GM23338 (cell line): ENCODE data around the gene PDCD7. TPM values are rescaled to one million over a fixed set of nuclear protein-coding genes. Genes with fewer than 3 reads are reported as not detected.

ENCODE experiments used
- ATAC-seq: fragments of 200-7000 bp; cut with Tn5 transposase; 3 replicates; pipeline ENCODE4 v1.9.1; 2020
- DNase-seq: peaks from one replicate; pipeline ENCODE4 v3.0.0-alpha.2; 2015; ENCODE audit warnings: low spot score
- H2AFZ ChIP-seq: fragments of 200-600 bp; sonication (generic); 2 replicates; pipeline ENCODE4 v1.8.0; 2016; ENCODE audit warnings: antibody characterized with exemption, mild to moderate bottlenecking, moderate library complexity
- H3F3A ChIP-seq: fragments of 200-600 bp; sonication (generic); replicated peaks from 2 replicates; pipeline ENCODE4 v1.8.0; 2017; ENCODE audit warnings: antibody characterized with exemption, mixed run types, low read depth
- H3K27ac ChIP-seq: fragments of 200-600 bp; sonication (generic); 2 replicates; pipeline ENCODE4 v1.6.1; 2016; ENCODE audit warnings: low read depth
- H3K27me3 ChIP-seq: fragments of 200-600 bp; sonication (generic); 2 replicates; pipeline ENCODE4 v1.8.0; 2016; ENCODE audit warnings: mild to moderate bottlenecking, mixed run types, moderate library complexity; ENCODE audit not compliant: insufficient read depth
- H3K36me3 ChIP-seq: fragments of 200-600 bp; sonication (generic); 2 replicates; pipeline ENCODE4 v1.8.0; 2016; ENCODE audit warnings: mild to moderate bottlenecking; ENCODE audit not compliant: insufficient read depth
- H3K4me1 ChIP-seq: fragments of 200-600 bp; sonication (generic); 2 replicates; pipeline ENCODE4 v1.8.0; 2016; ENCODE audit warnings: mild to moderate bottlenecking, moderate library complexity; ENCODE audit not compliant: insufficient read depth
- H3K4me2 ChIP-seq: fragments of 200-600 bp; sonication (generic); 2 replicates; pipeline ENCODE4 v1.7.1; 2017; ENCODE audit warnings: mixed run types
- H3K4me3 ChIP-seq: fragments of 200-600 bp; sonication (generic); 2 replicates; pipeline ENCODE4 v1.6.1; 2016; ENCODE audit warnings: mixed run types
- H3K79me2 ChIP-seq: fragments of 200-600 bp; sonication (generic); replicated peaks from 2 replicates; pipeline ENCODE4 v1.8.0; 2017; ENCODE audit warnings: mild to moderate bottlenecking; ENCODE audit not compliant: insufficient read depth
- H3K9me2 ChIP-seq: fragments of 200-600 bp; sonication (generic); 2 replicates; pipeline ENCODE4 v1.8.0; 2017; ENCODE audit not compliant: insufficient read depth
- H4K20me1 ChIP-seq: fragments of 200-600 bp; sonication (generic); replicated peaks from 2 replicates; pipeline ENCODE4 v1.8.0; 2017; ENCODE audit warnings: mild to moderate bottlenecking; ENCODE audit not compliant: insufficient read depth
- H3K27ac Mint-ChIP-seq: 2 replicates; pipeline ENCODE4 v1.8.0; 2020; ENCODE audit warnings: inconsistent platforms, mild to moderate bottlenecking, moderate library complexity, mixed read lengths
- H3K27me3 Mint-ChIP-seq: 3 replicates; pipeline ENCODE4 v1.8.0; 2022; ENCODE audit warnings: low read depth, mild to moderate bottlenecking, moderate library complexity, mixed read lengths, inconsistent platforms; ENCODE audit not compliant: insufficient read depth, poor library complexity
- H3K36me3 Mint-ChIP-seq: 3 replicates; pipeline ENCODE4 v1.8.0; 2021; ENCODE audit warnings: low read depth, mild to moderate bottlenecking, inconsistent platforms, moderate library complexity, mixed read lengths
- H3K4me1 Mint-ChIP-seq: 3 replicates; pipeline ENCODE4 v1.8.0; 2020; ENCODE audit warnings: mild to moderate bottlenecking, inconsistent platforms, mixed read lengths
- H3K4me3 Mint-ChIP-seq: 3 replicates; pipeline ENCODE4 v1.8.0; 2021; ENCODE audit warnings: moderate library complexity, mild to moderate bottlenecking, inconsistent platforms, mixed read lengths
- H3K9me3 Mint-ChIP-seq: 3 replicates; pipeline ENCODE4 v1.8.0; 2020; ENCODE audit warnings: moderate library complexity, mild to moderate bottlenecking, inconsistent platforms, mixed read lengths
- CREB1 ChIP-seq: fragments of 250-450 bp; sonication (Bioruptor Pico); IDR thresholded peaks from 2 replicates; pipeline ENCODE4 v1.5.0; 2020; ENCODE audit warnings: low read depth, mild to moderate bottlenecking, moderate library complexity
- EZH2 ChIP-seq: fragments of 200-600 bp; sonication (generic); IDR thresholded peaks from one replicate; pipeline ENCODE4 v1.8.0; 2017; ENCODE audit warnings: antibody characterized with exemption, mild to moderate bottlenecking, low read depth; ENCODE audit not compliant: unreplicated experiment
- EZH2phosphoT487 ChIP-seq: fragments of 200-600 bp; sonication (generic); IDR thresholded peaks from one replicate; pipeline ENCODE4 v1.8.1; 2018; ENCODE audit warnings: antibody characterized with exemption; ENCODE audit not compliant: unreplicated experiment
- JUNB ChIP-seq: IDR thresholded peaks from one replicate; pipeline ENCODE4 v1.6.1; 2016; ENCODE audit warnings: antibody characterized with exemption; ENCODE audit not compliant: unreplicated experiment
- NANOG ChIP-seq: IDR thresholded peaks from 2 replicates; pipeline ENCODE4 v1.6.1; 2016; ENCODE audit warnings: antibody characterized with exemption, borderline replicate concordance
- POLR2AphosphoS5 ChIP-seq: IDR thresholded peaks from 2 replicates; pipeline ENCODE4 v1.6.1; 2016; ENCODE audit warnings: antibody characterized with exemption, low read depth
- STAT1 ChIP-seq: IDR thresholded peaks from one replicate; pipeline ENCODE4 v1.6.1; 2016; ENCODE audit warnings: antibody characterized with exemption; ENCODE audit not compliant: unreplicated experiment
- ZNF114 ChIP-seq: fragments of 250-450 bp; sonication (Bioruptor Pico); IDR thresholded peaks from 2 replicates; pipeline ENCODE4 v1.5.0; 2020; ENCODE audit warnings: mild to moderate bottlenecking, moderate library complexity
- ZNF331 ChIP-seq: fragments of 250-450 bp; sonication (Bioruptor Pico); IDR thresholded peaks from 2 replicates; pipeline ENCODE4 v1.5.0; 2020; ENCODE audit warnings: low read depth, mild to moderate bottlenecking, moderate library complexity
- polyA plus RNA-seq: library from polyadenylated mRNA; unstranded; fragments of >200 nt; fragmentation: Nextera tagmentation; extraction: Ambion mirVana; gene quantifications from 2 replicates; pipeline ENCODE4 v1.2.1, GENCODE V29; 2016
- total RNA-seq: library from RNA; depleted of rRNA; stranded (reverse); fragments of >200 nt; shearing (Covaris generic); gene quantifications from 2 replicates; pipeline ENCODE4 v1.2.3, GENCODE V29; 2014
- TF ChIP-seq, protein P1 (sequence below): IDR thresholded peaks from 2 replicates; pipeline ENCODE4 v1.6.1; 2016; ENCODE audit warnings: antibody characterized with exemption
- TF ChIP-seq, protein P2 (sequence below): IDR thresholded peaks from one replicate; pipeline ENCODE4 v1.6.1; 2018; ENCODE audit warnings: antibody characterized with exemption; ENCODE audit not compliant: unreplicated experiment
- TF ChIP-seq, protein P3 (sequence below), 2 experiments: fragments of 200-600 bp in 1 of 2; sonication (generic) in 1 of 2; conservative IDR thresholded peaks; 2 replicates each; pipeline versions ENCODE4 v1.5.1 to v1.6.1; 2016 to 2017; ENCODE audit warnings: antibody characterized with exemption in 2 of 2, low read depth in 2 of 2, mild to moderate bottlenecking in 2 of 2, moderate library complexity in 1 of 2
- TF ChIP-seq, protein P4 (sequence below): fragments of 250-450 bp; sonication (Bioruptor Pico); IDR thresholded peaks from 2 replicates; pipeline ENCODE4 v1.5.0; 2020; ENCODE audit warnings: mild to moderate bottlenecking, moderate library complexity

The PDCD7 gene
- total and polyA plus RNA-seq, 2 experiments from 2014 or later, result 16.8 to 21.2 TPM

DNA sequence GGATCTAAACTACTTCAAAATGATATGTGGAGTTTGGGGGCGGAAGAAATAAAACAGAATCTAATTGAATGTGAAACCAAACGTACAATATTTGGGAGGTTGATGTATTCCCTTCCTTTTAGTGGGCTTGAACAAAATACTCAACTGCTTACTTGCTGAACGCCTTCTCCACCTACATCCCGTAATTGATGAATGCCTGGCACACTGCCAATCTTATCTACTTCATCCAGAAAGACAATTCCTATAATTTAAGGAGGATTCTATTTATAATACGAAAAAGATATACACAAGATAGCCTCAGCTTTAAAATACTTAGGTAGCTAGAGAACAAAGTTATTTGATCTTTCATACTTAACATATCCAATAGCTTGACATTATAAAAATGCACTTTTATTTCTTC lies 23.1 kb upstream of the PDCD7 start:
- Histone ChIP-seq H3K4me1 (no peaks in the 10 kb centered on the region), H3K4me3 (no peak overlapping the region), H3K4me2 (no peak overlapping the region), H3K79me2 (no peaks in the 10 kb centered on the region), H3K27me3 (no peaks in the 10 kb centered on the region), H2AFZ (no peak overlapping the region), H4K20me1 (peaks cover 13% of the 10 kb centered on the region; the same call in 1 of the 2 replicates), H3K27ac (no peak overlapping the region), H3F3A (no peaks in the 10 kb centered on the region), H3K36me3 (peaks cover 29% of the 10 kb centered on the region), H3K9me2 (no peaks in the 10 kb centered on the region)
- ATAC-seq (no peak), DNase-seq (no peak)
- no peak overlapping the region for H3K27ac Mint-ChIP-seq
- TF ChIP-seq CREB1 (no peak), POLR2AphosphoS5 (no peak), STAT1 (no peak), NANOG (no peak), ZNF114 (no peak), JUNB (no peak), EZH2phosphoT487 (no peak), EZH2 (no peak), ZNF331 (CRISPR knock-in tag) (no peak)
- TF ChIP-seq, protein P1, sequence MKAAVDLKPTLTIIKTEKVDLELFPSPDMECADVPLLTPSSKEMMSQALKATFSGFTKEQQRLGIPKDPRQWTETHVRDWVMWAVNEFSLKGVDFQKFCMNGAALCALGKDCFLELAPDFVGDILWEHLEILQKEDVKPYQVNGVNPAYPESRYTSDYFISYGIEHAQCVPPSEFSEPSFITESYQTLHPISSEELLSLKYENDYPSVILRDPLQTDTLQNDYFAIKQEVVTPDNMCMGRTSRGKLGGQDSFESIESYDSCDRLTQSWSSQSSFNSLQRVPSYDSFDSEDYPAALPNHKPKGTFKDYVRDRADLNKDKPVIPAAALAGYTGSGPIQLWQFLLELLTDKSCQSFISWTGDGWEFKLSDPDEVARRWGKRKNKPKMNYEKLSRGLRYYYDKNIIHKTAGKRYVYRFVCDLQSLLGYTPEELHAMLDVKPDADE, result no peak
- TF ChIP-seq, protein P2, sequence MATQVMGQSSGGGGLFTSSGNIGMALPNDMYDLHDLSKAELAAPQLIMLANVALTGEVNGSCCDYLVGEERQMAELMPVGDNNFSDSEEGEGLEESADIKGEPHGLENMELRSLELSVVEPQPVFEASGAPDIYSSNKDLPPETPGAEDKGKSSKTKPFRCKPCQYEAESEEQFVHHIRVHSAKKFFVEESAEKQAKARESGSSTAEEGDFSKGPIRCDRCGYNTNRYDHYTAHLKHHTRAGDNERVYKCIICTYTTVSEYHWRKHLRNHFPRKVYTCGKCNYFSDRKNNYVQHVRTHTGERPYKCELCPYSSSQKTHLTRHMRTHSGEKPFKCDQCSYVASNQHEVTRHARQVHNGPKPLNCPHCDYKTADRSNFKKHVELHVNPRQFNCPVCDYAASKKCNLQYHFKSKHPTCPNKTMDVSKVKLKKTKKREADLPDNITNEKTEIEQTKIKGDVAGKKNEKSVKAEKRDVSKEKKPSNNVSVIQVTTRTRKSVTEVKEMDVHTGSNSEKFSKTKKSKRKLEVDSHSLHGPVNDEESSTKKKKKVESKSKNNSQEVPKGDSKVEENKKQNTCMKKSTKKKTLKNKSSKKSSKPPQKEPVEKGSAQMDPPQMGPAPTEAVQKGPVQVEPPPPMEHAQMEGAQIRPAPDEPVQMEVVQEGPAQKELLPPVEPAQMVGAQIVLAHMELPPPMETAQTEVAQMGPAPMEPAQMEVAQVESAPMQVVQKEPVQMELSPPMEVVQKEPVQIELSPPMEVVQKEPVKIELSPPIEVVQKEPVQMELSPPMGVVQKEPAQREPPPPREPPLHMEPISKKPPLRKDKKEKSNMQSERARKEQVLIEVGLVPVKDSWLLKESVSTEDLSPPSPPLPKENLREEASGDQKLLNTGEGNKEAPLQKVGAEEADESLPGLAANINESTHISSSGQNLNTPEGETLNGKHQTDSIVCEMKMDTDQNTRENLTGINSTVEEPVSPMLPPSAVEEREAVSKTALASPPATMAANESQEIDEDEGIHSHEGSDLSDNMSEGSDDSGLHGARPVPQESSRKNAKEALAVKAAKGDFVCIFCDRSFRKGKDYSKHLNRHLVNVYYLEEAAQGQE, result no peak
- TF ChIP-seq, protein P3, sequence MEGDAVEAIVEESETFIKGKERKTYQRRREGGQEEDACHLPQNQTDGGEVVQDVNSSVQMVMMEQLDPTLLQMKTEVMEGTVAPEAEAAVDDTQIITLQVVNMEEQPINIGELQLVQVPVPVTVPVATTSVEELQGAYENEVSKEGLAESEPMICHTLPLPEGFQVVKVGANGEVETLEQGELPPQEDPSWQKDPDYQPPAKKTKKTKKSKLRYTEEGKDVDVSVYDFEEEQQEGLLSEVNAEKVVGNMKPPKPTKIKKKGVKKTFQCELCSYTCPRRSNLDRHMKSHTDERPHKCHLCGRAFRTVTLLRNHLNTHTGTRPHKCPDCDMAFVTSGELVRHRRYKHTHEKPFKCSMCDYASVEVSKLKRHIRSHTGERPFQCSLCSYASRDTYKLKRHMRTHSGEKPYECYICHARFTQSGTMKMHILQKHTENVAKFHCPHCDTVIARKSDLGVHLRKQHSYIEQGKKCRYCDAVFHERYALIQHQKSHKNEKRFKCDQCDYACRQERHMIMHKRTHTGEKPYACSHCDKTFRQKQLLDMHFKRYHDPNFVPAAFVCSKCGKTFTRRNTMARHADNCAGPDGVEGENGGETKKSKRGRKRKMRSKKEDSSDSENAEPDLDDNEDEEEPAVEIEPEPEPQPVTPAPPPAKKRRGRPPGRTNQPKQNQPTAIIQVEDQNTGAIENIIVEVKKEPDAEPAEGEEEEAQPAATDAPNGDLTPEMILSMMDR (conservative IDR thresholded peaks at IDR 0.05; ENCODE audit: low read depth in 2 of 2), result no peak
- TF ChIP-seq, protein P4, sequence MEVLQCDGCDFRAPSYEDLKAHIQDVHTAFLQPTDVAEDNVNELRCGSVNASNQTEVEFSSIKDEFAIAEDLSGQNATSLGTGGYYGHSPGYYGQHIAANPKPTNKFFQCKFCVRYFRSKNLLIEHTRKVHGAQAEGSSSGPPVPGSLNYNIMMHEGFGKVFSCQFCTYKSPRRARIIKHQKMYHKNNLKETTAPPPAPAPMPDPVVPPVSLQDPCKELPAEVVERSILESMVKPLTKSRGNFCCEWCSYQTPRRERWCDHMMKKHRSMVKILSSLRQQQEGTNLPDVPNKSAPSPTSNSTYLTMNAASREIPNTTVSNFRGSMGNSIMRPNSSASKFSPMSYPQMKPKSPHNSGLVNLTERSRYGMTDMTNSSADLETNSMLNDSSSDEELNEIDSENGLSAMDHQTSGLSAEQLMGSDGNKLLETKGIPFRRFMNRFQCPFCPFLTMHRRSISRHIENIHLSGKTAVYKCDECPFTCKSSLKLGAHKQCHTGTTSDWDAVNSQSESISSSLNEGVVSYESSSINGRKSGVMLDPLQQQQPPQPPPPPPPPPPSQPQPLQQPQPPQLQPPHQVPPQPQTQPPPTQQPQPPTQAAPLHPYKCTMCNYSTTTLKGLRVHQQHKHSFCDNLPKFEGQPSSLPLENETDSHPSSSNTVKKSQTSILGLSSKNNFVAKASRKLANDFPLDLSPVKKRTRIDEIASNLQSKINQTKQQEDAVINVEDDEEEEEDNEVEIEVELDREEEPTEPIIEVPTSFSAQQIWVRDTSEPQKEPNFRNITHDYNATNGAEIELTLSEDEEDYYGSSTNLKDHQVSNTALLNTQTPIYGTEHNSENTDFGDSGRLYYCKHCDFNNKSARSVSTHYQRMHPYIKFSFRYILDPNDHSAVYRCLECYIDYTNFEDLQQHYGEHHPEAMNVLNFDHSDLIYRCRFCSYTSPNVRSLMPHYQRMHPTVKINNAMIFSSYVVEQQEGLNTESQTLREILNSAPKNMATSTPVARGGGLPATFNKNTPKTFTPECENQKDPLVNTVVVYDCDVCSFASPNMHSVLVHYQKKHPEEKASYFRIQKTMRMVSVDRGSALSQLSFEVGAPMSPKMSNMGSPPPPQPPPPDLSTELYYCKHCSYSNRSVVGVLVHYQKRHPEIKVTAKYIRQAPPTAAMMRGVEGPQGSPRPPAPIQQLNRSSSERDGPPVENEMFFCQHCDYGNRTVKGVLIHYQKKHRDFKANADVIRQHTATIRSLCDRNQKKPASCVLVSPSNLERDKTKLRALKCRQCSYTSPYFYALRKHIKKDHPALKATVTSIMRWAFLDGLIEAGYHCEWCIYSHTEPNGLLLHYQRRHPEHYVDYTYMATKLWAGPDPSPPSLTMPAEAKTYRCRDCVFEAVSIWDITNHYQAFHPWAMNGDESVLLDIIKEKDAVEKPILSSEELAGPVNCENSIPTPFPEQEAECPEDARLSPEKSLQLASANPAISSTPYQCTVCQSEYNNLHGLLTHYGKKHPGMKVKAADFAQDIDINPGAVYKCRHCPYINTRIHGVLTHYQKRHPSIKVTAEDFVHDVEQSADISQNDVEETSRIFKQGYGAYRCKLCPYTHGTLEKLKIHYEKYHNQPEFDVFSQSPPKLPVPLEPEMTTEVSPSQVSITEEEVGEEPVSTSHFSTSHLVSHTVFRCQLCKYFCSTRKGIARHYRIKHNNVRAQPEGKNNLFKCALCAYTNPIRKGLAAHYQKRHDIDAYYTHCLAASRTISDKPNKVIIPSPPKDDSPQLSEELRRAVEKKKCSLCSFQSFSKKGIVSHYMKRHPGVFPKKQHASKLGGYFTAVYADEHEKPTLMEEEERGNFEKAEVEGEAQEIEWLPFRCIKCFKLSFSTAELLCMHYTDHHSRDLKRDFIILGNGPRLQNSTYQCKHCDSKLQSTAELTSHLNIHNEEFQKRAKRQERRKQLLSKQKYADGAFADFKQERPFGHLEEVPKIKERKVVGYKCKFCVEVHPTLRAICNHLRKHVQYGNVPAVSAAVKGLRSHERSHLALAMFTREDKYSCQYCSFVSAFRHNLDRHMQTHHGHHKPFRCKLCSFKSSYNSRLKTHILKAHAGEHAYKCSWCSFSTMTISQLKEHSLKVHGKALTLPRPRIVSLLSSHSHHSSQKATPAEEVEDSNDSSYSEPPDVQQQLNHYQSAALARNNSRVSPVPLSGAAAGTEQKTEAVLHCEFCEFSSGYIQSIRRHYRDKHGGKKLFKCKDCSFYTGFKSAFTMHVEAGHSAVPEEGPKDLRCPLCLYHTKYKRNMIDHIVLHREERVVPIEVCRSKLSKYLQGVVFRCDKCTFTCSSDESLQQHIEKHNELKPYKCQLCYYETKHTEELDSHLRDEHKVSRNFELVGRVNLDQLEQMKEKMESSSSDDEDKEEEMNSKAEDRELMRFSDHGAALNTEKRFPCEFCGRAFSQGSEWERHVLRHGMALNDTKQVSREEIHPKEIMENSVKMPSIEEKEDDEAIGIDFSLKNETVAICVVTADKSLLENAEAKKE (CRISPR knock-in tag), result no peak
- H3K4me3 Mint-ChIP-seq, result no peak overlapping the region
- peaks cover 41% of the 10 kb centered on the region for H3K36me3 Mint-ChIP-seq
- no peaks in the 10 kb centered on the region for H3K4me1 Mint-ChIP-seq
- no peaks in the 10 kb centered on the region for H3K9me3 Mint-ChIP-seq
- H3K27me3 Mint-ChIP-seq, result no peaks in the 10 kb centered on the region
